SU-DHL-6 (cell line): Measurements from ENCODE around the gene JAK1.

Experiments
- EZH2phosphoT487 ChIP-seq: fragments of 200-600 bp; sonication (generic), shearing (Covaris generic); conservative IDR thresholded peaks from 2 replicates; pipeline ENCODE4 v1.6.1; 2018; ENCODE audit warnings: mild to moderate bottlenecking, antibody characterized with exemption, low read length, moderate library complexity, mixed read lengths
- TF ChIP-seq, protein P1 (sequence below): fragments of 200-600 bp; sonication (generic); IDR thresholded peaks from one replicate; pipeline ENCODE4 v1.5.1; 2017; ENCODE audit warnings: antibody characterized with exemption, mild to moderate bottlenecking, low read length, moderate library complexity; ENCODE audit not compliant: insufficient read depth, poor library complexity, severe bottlenecking

DNA sequence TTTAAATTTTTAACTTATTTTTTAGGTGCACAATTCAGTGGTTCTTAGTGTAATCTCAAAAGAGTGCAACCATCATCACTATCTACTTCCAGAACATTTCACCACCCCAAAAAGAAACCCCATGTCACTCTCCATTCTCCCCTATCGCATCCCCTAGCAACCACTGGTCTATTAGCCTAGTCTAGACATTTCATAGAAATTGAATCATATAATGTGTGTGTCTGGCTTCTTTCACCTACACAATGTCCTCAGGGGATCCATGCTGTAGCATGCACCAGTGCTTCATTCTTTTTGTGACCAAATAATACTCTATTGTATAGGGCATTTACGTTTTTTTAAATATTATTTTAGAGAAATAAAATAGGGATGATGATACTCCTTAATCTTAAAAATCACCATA lies 64.7 kb downstream of the JAK1 start:
- TF ChIP-seq, protein P1, sequence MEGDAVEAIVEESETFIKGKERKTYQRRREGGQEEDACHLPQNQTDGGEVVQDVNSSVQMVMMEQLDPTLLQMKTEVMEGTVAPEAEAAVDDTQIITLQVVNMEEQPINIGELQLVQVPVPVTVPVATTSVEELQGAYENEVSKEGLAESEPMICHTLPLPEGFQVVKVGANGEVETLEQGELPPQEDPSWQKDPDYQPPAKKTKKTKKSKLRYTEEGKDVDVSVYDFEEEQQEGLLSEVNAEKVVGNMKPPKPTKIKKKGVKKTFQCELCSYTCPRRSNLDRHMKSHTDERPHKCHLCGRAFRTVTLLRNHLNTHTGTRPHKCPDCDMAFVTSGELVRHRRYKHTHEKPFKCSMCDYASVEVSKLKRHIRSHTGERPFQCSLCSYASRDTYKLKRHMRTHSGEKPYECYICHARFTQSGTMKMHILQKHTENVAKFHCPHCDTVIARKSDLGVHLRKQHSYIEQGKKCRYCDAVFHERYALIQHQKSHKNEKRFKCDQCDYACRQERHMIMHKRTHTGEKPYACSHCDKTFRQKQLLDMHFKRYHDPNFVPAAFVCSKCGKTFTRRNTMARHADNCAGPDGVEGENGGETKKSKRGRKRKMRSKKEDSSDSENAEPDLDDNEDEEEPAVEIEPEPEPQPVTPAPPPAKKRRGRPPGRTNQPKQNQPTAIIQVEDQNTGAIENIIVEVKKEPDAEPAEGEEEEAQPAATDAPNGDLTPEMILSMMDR = no peak
- TF ChIP-seq EZH2phosphoT487 = no peak
